IMR-90 (cell line): ENCODE measurements around the gene GIMAP7. TPM values are rescaled to one million over a fixed set of nuclear protein-coding genes. Genes with fewer than 3 reads are reported as not detected.

Experiments
- ATAC-seq: fragments of 200-7000 bp; cut with Tn5 transposase; 2 replicates; pipeline ENCODE4 v1.9.1; 2020; ENCODE audit warnings: low read depth, mild to moderate bottlenecking, moderate library complexity
- BruUV-seq: library from RNA; stranded (reverse); fragments of 400-500 nt; replicated peaks from 2 replicates; lab custom pipeline; 2021; lab: Mats Ljungman, UMichigan
- CTCF ChIA-PET: fragments of 300-600 bp; formaldehyde crosslinking; extraction: SDS; loops from one replicate; lab custom pipeline; 2021; ENCODE audit warnings: antibody characterized with exemption; lab: Yijun Ruan, JAX
- POLR2A ChIA-PET: fragments of 300-600 bp; sonication (Branson Sonifier 250); formaldehyde crosslinking; loops from one replicate; lab custom pipeline; 2022; ENCODE audit warnings: antibody characterized with exemption; ENCODE audit not compliant: unreplicated experiment; lab: Charles Lee
- DNase-seq: peaks from one replicate; pipeline ENCODE4 v3.0.0; 2013
- H2AFZ ChIP-seq: replicated peaks from 2 replicates; pipeline ENCODE3; 2013; ENCODE audit warnings: low read length, mild to moderate bottlenecking; ENCODE audit not compliant: poor library complexity
- H2AK5ac ChIP-seq: 2 replicates; pipeline ENCODE4 v1.6.1; 2013; ENCODE audit warnings: low read depth, low read length, inconsistent platforms
- H2AK9ac ChIP-seq: replicated peaks from 2 replicates; pipeline ENCODE3; 2013; ENCODE audit warnings: mild to moderate bottlenecking, low read depth, low read length, moderate library complexity; ENCODE audit not compliant: poor library complexity
- H2BK120ac ChIP-seq: 2 replicates; pipeline ENCODE4 v1.6.1; 2013; ENCODE audit warnings: low read depth, low read length, inconsistent platforms
- H2BK15ac ChIP-seq: 3 replicates; pipeline ENCODE4 v1.6.1; 2013; ENCODE audit warnings: low read depth, low read length, inconsistent platforms
- H2BK20ac ChIP-seq: 2 replicates; pipeline ENCODE4 v1.6.1; 2013; ENCODE audit warnings: low read depth, mild to moderate bottlenecking, inconsistent platforms, low read length, moderate library complexity
- H2BK5ac ChIP-seq: 2 replicates; pipeline ENCODE4 v1.6.1; 2013; ENCODE audit warnings: mild to moderate bottlenecking, low read depth, low read length, inconsistent platforms; ENCODE audit not compliant: poor library complexity, severe bottlenecking
- H3K14ac ChIP-seq: replicated peaks from 2 replicates; pipeline ENCODE4 v1.6.1; 2013; ENCODE audit warnings: low read depth, low read length, inconsistent platforms
- H3K18ac ChIP-seq: 2 replicates; pipeline ENCODE4 v1.6.1; 2013; ENCODE audit warnings: low read depth, low read length, control low read depth
- H3K23ac ChIP-seq: 2 replicates; pipeline ENCODE4 v1.6.1; 2013; ENCODE audit warnings: low read depth, low read length, inconsistent platforms
- H3K27ac ChIP-seq: 2 replicates; pipeline ENCODE4 v1.5.1; 2013; ENCODE audit warnings: mild to moderate bottlenecking, control low read depth, low read length; ENCODE audit not compliant: insufficient read depth
- H3K27me3 ChIP-seq: 2 replicates; pipeline ENCODE4 v1.6.1; 2013; ENCODE audit warnings: low read length; ENCODE audit not compliant: control insufficient read depth, insufficient read depth
- H3K36me3 ChIP-seq: 2 replicates; pipeline ENCODE4 v1.6.1; 2013; ENCODE audit warnings: low read length, mixed read lengths; ENCODE audit not compliant: control insufficient read depth, insufficient read depth
- H3K4ac ChIP-seq: 2 replicates; pipeline ENCODE4 v1.6.1; 2013; ENCODE audit warnings: low read depth, low read length, inconsistent platforms
- H3K4me1 ChIP-seq: 2 replicates; pipeline ENCODE4 v1.6.1; 2013; ENCODE audit warnings: low read length, mixed read lengths; ENCODE audit not compliant: control insufficient read depth, insufficient read depth
- H3K4me2 ChIP-seq: 2 replicates; pipeline ENCODE4 v1.6.1; 2013; ENCODE audit warnings: low read depth, mild to moderate bottlenecking, control low read depth, low read length, moderate library complexity
- H3K4me3 ChIP-seq: 2 replicates; pipeline ENCODE4 v1.5.1; 2013; ENCODE audit warnings: low read depth, mild to moderate bottlenecking, control low read depth, low read length, moderate library complexity; ENCODE audit not compliant: insufficient read depth
- H3K56ac ChIP-seq: 2 replicates; pipeline ENCODE4 v1.6.1; 2013; ENCODE audit warnings: low read length, inconsistent platforms; ENCODE audit not compliant: insufficient read depth; ENCODE audit errors: extremely low read depth
- H3K79me1 ChIP-seq, 2 experiments: 2 replicates each; pipeline ENCODE4 v1.6.1; 2013; ENCODE audit warnings: low read length in 2 of 2, inconsistent platforms in 1 of 2, low read depth in 1 of 2
- H3K9ac ChIP-seq: 2 replicates; pipeline ENCODE4 v1.6.1; 2013; ENCODE audit warnings: low read depth, low read length, control low read depth
- H3K9me1 ChIP-seq: 2 replicates; pipeline ENCODE4 v1.6.1; 2013; ENCODE audit warnings: low read length, inconsistent platforms; ENCODE audit not compliant: insufficient read depth
- H3K9me3 ChIP-seq: 2 replicates; pipeline ENCODE4 v1.6.1; 2013; ENCODE audit warnings: low read length; ENCODE audit not compliant: control insufficient read depth, insufficient read depth
- H4K20me1 ChIP-seq: 2 replicates; pipeline ENCODE4 v1.6.1; 2013; ENCODE audit warnings: low read length, inconsistent platforms; ENCODE audit not compliant: insufficient read depth
- H4K5ac ChIP-seq: 2 replicates; pipeline ENCODE4 v1.6.1; 2013; ENCODE audit warnings: mild to moderate bottlenecking, low read depth, low read length, control low read depth
- H4K8ac ChIP-seq, 2 experiments: 2 replicates each; pipeline ENCODE4 v1.6.1; 2013; ENCODE audit warnings: low read depth in 2 of 2, low read length in 2 of 2, control low read depth in 1 of 2, inconsistent platforms in 1 of 2
- H4K91ac ChIP-seq: 2 replicates; pipeline ENCODE4 v1.6.1; 2013; ENCODE audit warnings: low read depth, low read length, inconsistent platforms; ENCODE audit not compliant: insufficient read depth
- BHLHE40 ChIP-seq: fragments of 150-350 bp; IDR thresholded peaks from 2 replicates; pipeline ENCODE4 v1.6.1; 2016; ENCODE audit warnings: mild to moderate bottlenecking, low read depth, low read length
- CEBPB ChIP-seq: IDR thresholded peaks from 2 replicates; pipeline ENCODE4 v1.6.1; 2012; ENCODE audit warnings: low read depth, low read length, improper control_type of control experiment
- CHD1 ChIP-seq: IDR thresholded peaks from 2 replicates; pipeline ENCODE4 v1.6.1; 2012; ENCODE audit warnings: low read depth, low read length, improper control_type of control experiment
- FOS ChIP-seq: fragments of 150-350 bp; IDR thresholded peaks from 2 replicates; pipeline ENCODE4 v1.6.1; 2016; ENCODE audit warnings: low read depth, low read length
- MAFK ChIP-seq: IDR thresholded peaks from 2 replicates; pipeline ENCODE4 v1.6.1; 2012; ENCODE audit warnings: low read depth, low read length, improper control_type of control experiment
- MAZ ChIP-seq: IDR thresholded peaks from 2 replicates; pipeline ENCODE4 v1.6.1; 2012; ENCODE audit warnings: low read depth, mild to moderate bottlenecking, low read length, improper control_type of control experiment, moderate library complexity, borderline replicate concordance
- MXI1 ChIP-seq: IDR thresholded peaks from 2 replicates; pipeline ENCODE4 v1.6.1; 2012; ENCODE audit warnings: low read depth, mild to moderate bottlenecking, low read length, moderate library complexity, borderline replicate concordance
- NFE2L2 ChIP-seq: fragments of 150-350 bp; IDR thresholded peaks from 2 replicates; pipeline ENCODE4 v1.6.1; 2016; ENCODE audit warnings: low read depth, mild to moderate bottlenecking, low read length
- POLR2A ChIP-seq: IDR thresholded peaks from 2 replicates; pipeline ENCODE4 v1.6.1; 2012; ENCODE audit warnings: mild to moderate bottlenecking, low read depth, low read length
- RAD21 ChIP-seq: IDR thresholded peaks from 2 replicates; pipeline ENCODE4 v1.6.1; 2012; ENCODE audit warnings: low read length, improper control_type of control experiment
- RCOR1 ChIP-seq: IDR thresholded peaks from 2 replicates; pipeline ENCODE4 v1.6.1; 2012; ENCODE audit warnings: mild to moderate bottlenecking, low read length, improper control_type of control experiment; ENCODE audit not compliant: insufficient replicate concordance
- RFX5 ChIP-seq: IDR thresholded peaks from 2 replicates; pipeline ENCODE4 v1.8.0; 2012; ENCODE audit warnings: low read depth, mild to moderate bottlenecking, low read length, moderate library complexity
- SMC3 ChIP-seq: fragments of 150-350 bp; IDR thresholded peaks from 2 replicates; pipeline ENCODE4 v1.6.1; 2016; ENCODE audit warnings: low read depth, mild to moderate bottlenecking, antibody characterized with exemption, low read length, moderate library complexity
- WGBS, 2 experiments: methylation state at CpG; one replicate each; pipeline versions ENCODE4 v1.1.5 to v1.1.7; 2013; ENCODE audit warnings: missing lambda C conversion rate in 2 of 2; ENCODE audit not compliant: insufficient read length in 1 of 2; ENCODE audit errors: extremely low coverage in 2 of 2; 5-methylcytosine and 5-hydroxymethylcytosine counted together
- dilution Hi-C: fragments of 300-500 bp; cut with HindIII; formaldehyde crosslinking; loops from one replicate; pipeline ENCODE4 v1.14.3; 2018; ENCODE audit warnings: low sequenced_read_pairs; ENCODE audit not compliant: unreplicated experiment
- in situ Hi-C: fragments of 300-500 bp; cut with MboI; formaldehyde crosslinking; loops from 3 replicates; pipeline ENCODE4 v1.14.3; 2019; ENCODE audit warnings: low sequenced_read_pairs, inconsistent platforms, mixed read lengths
- intact Hi-C: fragments of 100-400 bp; cut with micrococcal nuclease; formaldehyde crosslinking; loops from 2 replicates; pipeline ENCODE4 v1.10.0; 2022
- polyA plus RNA-seq, 3 experiments: library from polyadenylated mRNA; depleted of rRNA; stranded (reverse); fragments of >200 nt; gene quantifications; 2 replicates each; pipeline ENCODE4 v1.2.3, GENCODE V29; 2012; ENCODE audit warnings: low replicate concordance in 1 of 3
- total RNA-seq: library from RNA; depleted of rRNA; stranded (reverse); fragments of >200 nt; gene quantifications from 2 replicates; pipeline ENCODE4 v1.2.3, GENCODE V29; 2012
- TF ChIP-seq, protein P1 (sequence below): fragments of 150-350 bp; IDR thresholded peaks from 2 replicates; pipeline ENCODE4 v1.6.1; 2017; ENCODE audit warnings: mild to moderate bottlenecking, antibody characterized with exemption, low read length, low read depth
- TF ChIP-seq, protein P2 (sequence below): conservative IDR thresholded peaks from 2 replicates; pipeline ENCODE4 v1.5.1; 2012; ENCODE audit warnings: mild to moderate bottlenecking, low read depth, low read length, improper control_type of control experiment
- TF ChIP-seq, protein P3 (sequence below): fragments of 150-350 bp; IDR thresholded peaks from 2 replicates; pipeline ENCODE4 v1.6.1; 2016; ENCODE audit warnings: low read depth, mild to moderate bottlenecking, low read length, moderate library complexity, borderline replicate concordance

GIMAP7 gene
- total and polyA plus RNA-seq, 2 of the 4 experiments (the other 2 are of a cell fraction): not detected

DNA sequence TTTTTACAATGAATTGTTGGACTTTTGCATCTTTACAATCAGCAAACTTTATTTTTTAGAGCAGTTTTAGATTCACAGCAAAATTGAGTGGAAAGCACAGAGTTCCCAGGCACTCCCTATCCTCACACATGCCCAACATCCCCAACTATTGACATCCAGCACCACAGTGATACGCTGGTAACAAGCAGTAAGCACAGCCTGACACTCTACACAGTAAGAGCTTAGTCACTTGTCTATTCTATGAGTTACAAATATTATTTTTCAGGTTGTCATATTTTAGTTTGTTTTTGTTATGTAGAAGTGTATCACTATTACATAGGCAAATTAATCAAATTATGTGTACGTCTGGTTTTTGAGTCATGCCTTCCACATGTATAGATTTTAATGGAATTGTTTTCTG lies 27.0 kb upstream of the GIMAP7 start:
- no TSS peak for BruUV-seq
- Histone ChIP-seq H2AK9ac (no peak overlapping the region), H3K23ac (no peak overlapping the region), H2BK120ac (no peak overlapping the region), H2BK5ac (no peak overlapping the region), H3K56ac (no peak overlapping the region), H3K18ac (no peak overlapping the region), H3K4me2 (no peak overlapping the region), H3K27ac (no peak overlapping the region), H3K4me1 (no peaks in the 10 kb centered on the region), H2AFZ (no peak overlapping the region), H3K9me1 (no peaks in the 10 kb centered on the region), H2AK5ac (no peak overlapping the region), H2BK15ac (no peak overlapping the region), H3K4me3 (no peak overlapping the region), H4K8ac (no peak overlapping the region), H3K4ac (no peak overlapping the region), H3K9ac (no peak overlapping the region), H3K27me3 (no peaks in the 10 kb centered on the region), H2BK20ac (no peak overlapping the region), H4K5ac (no peak overlapping the region), H3K14ac (no peak overlapping the region), H3K79me1 (no peaks in the 10 kb centered on the region), H4K20me1 (no peaks in the 10 kb centered on the region), H4K91ac (no peak overlapping the region), H3K36me3 (no peaks in the 10 kb centered on the region), H3K9me3 (no peaks in the 10 kb centered on the region)
- ChIA-PET POLR2A (no interaction called here), CTCF (no interaction called here)
- DNase-seq (no peak), ATAC-seq (no peak)
- in situ Hi-C loops (no loop called here), dilution Hi-C loops (no loop called here), intact Hi-C loops (no loop called here)
- no peak for TF ChIP-seq CEBPB
- TF ChIP-seq FOS: no peak
- TF ChIP-seq, protein P1, sequence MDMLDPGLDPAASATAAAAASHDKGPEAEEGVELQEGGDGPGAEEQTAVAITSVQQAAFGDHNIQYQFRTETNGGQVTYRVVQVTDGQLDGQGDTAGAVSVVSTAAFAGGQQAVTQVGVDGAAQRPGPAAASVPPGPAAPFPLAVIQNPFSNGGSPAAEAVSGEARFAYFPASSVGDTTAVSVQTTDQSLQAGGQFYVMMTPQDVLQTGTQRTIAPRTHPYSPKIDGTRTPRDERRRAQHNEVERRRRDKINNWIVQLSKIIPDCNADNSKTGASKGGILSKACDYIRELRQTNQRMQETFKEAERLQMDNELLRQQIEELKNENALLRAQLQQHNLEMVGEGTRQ: no peak
- TF ChIP-seq MXI1: no peak
- TF ChIP-seq, protein P2, sequence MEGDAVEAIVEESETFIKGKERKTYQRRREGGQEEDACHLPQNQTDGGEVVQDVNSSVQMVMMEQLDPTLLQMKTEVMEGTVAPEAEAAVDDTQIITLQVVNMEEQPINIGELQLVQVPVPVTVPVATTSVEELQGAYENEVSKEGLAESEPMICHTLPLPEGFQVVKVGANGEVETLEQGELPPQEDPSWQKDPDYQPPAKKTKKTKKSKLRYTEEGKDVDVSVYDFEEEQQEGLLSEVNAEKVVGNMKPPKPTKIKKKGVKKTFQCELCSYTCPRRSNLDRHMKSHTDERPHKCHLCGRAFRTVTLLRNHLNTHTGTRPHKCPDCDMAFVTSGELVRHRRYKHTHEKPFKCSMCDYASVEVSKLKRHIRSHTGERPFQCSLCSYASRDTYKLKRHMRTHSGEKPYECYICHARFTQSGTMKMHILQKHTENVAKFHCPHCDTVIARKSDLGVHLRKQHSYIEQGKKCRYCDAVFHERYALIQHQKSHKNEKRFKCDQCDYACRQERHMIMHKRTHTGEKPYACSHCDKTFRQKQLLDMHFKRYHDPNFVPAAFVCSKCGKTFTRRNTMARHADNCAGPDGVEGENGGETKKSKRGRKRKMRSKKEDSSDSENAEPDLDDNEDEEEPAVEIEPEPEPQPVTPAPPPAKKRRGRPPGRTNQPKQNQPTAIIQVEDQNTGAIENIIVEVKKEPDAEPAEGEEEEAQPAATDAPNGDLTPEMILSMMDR: no peak
- no peak for TF ChIP-seq SMC3
- TF ChIP-seq BHLHE40: no peak
- no peak for TF ChIP-seq RAD21
- no peak for TF ChIP-seq POLR2A
- TF ChIP-seq RCOR1: no peak
- TF ChIP-seq MAFK: no peak
- no peak for TF ChIP-seq RFX5
- TF ChIP-seq, protein P3, sequence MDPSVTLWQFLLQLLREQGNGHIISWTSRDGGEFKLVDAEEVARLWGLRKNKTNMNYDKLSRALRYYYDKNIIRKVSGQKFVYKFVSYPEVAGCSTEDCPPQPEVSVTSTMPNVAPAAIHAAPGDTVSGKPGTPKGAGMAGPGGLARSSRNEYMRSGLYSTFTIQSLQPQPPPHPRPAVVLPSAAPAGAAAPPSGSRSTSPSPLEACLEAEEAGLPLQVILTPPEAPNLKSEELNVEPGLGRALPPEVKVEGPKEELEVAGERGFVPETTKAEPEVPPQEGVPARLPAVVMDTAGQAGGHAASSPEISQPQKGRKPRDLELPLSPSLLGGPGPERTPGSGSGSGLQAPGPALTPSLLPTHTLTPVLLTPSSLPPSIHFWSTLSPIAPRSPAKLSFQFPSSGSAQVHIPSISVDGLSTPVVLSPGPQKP: no peak
- TF ChIP-seq NFE2L2: no peak
- TF ChIP-seq CHD1: no peak
- TF ChIP-seq MAZ: no peak
- no CpG with 5 or more reads among the region's 2 CpGs for WGBS, 2 experiments
